Activated naive CD8-positive, alpha-beta T cell treated with anti-CD3 and anti-CD28 coated beads, Interleukin-2, amount 50 U/mL, for 16 hours (primary cell): ENCODE data around the gene CIT.

Experiments
- DNase-seq: peaks from one replicate; pipeline ENCODE4 v3.0.0-alpha.2; 2020; ENCODE audit warnings: low read depth, low spot score

Gene CIT

DNA sequence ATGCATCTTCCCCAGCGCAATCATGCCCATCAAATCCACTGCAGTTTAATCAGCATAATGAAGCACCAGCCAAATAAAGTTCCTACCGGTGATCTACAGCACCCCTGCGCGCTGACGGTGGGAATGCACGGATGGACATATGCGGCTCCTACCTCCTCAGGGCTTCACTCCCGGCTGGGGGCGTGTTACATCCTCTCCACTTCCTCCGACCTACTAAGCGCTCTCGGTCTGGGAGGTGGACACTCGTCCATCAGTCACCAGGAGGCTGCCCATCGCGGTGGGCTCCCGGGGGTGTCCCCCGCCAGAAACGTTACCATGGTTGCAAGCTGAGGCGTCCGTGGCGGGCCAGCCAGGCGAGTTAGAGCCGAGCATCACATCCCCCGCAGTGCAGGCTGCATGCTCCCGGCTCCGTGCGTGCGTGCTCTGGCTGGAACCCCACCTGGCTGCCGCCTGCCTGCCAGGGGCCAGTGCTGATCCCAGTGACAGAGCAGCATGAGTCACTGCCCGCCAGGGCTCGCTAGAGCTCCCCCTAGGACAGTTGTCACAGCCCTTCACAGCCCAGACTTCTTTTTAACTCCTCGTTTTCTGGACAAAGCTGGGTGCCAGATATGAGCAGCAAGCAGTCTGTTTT lies 73.0 kb downstream of the CIT start:
- DNase-seq: no peak

DNA sequence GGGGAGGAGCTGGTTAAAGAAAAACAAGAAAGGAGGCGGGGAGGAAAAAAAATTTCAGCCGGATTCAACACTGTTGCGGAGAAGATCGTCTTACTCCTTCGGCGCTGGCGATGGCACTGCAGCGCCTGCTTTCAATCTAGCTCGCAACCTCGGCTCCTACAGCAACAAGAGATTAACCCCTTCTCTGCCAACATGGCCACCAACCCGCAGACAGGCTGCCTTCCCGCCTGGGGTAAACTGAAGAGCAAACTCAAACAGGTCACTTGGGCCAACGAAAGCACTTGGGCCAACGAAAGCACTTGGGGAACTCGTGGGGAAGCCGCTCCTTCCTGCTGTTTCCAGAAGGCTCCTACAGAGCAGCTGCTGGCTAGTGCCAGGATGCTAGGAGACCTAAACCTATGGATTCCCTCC lies 73.7 kb downstream of the CIT start:
- no peak for DNase-seq

DNA sequence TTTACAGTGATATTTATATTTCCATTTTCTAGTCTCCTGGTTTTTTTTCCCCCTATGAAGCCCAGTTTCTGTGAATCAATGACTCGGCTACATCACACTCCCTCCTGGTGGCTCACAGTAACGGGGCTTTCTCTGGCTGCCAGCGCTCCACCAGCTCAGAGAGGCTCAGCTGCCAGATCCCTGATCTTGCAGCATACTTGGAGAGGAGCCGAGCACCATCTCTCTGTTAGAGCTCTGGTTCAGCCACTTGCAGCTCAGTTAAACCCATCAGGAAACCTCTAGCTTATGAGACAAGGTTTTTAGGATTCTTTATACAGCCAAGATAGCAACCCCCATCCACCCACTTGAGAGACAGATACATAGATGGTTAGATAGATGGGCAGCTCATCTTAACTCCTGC lies 74.6 kb downstream of the CIT start:
- no peak for DNase-seq

DNA sequence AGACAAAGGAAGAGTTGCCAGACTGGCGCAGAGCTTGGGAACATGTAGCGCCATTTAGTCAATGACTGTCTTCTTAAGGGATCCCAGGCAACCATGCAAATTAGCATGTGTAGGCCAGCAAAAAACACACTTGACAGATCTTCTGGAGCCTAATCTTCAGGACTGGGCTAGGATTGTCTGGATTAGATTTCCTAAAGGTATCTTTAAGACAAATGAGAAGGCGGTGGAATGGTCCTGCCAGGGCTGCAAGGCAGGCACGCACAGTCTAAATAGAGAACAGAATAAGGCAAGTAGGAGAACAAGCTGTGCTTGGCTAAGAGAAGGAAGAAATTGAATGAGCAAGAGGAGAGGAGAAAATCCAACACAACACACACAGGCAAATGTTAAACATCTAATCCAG lies 80.0 kb downstream of the CIT start:
- DNase-seq: no peak

DNA sequence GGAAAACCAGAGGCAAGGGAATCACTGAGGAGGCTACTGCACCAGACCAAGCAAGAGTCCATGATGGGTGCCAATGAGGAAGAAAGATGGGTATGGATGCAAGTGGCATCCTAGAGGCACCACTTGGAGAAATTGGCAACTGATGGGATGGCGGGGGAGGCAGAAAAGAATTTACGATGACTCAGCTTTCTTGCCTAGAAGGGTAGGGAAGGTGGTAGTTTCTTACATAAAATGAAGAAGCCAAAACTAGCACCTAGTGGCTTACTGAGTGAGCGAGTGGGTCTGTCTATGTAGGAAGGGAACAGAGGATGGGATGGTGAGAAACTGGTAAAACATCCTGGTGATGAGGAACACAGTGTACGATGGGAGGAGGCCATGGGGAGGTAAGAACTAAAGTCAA lies 80.8 kb downstream of the CIT start:
- DNase-seq: no peak

DNA sequence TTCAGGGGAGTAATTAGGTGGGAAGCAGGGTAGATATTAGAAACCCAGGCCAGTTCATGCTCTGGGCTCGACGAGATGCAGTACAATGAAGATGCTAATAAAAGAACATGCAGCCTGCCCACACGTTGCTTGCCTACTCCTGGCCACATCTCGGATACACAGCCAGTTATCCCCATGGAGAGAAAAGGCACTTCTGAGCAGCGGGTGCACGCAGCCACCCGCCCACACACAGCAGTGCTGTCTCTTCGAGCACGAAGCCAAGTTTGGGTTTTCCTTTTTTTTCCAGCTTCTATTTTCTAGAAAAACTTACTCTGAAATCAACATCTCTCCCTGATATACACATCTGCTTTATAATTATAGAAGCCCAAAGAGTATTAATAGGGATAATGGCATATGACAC lies 85.7 kb downstream of the CIT start:
- DNase-seq: no peak

DNA sequence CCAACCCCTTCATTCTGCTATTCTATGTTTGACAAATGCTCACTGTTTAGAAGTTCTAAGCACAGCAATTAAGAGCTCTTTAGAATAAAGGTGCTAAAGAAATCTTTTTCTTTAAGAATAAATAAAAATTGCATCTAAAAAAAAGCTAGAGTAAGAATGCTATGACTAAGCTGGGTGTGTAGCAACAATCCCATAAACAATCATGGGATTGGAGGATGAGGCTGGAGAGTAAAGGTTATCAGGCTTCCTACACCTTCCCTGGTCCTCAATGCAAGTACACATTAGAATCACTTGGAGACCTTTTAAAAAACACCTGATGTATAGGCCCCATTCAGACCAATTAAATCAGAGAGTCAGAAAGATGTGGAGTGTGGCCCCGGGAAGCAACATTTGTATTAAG lies 88.3 kb downstream of the CIT start:
- DNase-seq: no peak

DNA sequence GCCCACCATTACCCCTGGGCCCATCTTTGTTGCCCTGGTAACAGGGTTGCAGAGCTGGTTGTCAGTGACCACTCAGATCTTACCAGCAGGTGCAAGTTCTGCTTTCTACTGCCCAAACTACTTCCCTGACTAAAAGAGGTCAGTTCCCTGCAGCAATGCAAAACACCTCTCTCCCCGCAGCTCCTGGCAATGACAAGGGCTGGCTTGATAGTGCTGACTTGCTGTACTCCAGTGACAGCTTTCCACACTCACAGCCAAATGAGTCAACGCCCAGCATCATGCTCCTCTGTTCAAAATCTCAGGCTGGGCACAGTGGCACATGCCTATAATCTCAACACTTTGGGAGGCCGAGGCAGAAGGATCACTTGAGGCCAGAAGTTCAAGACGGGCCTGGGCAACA lies 90.6 kb downstream of the CIT start:
- DNase-seq: no peak

DNA sequence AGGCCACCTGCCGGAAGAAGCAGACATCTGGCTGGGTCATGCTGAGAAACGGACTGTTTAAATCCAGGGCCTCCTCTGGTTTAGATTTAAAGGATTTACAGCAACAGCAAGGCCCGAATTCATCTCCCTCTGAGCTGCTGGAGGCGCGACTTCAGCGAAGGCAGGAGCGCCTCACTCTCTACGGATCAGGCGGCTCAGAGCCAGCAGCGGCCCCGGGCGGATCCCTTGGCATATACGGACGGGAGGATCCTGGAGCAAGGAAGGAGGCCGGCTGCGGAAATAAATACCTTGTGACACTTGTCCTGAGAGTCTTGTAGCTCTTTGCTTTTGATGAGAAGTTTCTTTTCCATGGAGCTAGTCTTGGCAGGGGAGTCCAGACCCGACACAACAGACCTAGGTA lies 92.4 kb downstream of the CIT start:
- no peak for DNase-seq

DNA sequence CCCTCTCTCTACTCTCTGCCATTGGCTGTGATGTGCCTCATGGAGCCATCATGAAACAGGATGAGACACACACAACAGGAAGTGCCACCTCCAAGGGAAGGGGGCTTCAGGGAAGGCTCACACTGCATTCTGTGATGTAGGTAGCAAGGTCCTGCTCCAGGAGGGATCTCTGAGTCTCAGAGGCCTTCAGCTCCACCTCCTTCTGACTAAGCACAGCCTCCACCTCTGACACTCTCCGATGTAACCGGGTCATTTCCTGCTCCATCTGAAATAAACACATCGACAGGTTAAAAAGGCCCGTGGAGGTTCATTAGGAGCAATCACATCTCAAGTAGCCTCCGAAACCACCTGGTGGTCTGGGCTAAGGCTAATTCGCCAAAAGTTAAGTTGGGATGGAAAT lies 93.3 kb downstream of the CIT start:
- no peak for DNase-seq

DNA sequence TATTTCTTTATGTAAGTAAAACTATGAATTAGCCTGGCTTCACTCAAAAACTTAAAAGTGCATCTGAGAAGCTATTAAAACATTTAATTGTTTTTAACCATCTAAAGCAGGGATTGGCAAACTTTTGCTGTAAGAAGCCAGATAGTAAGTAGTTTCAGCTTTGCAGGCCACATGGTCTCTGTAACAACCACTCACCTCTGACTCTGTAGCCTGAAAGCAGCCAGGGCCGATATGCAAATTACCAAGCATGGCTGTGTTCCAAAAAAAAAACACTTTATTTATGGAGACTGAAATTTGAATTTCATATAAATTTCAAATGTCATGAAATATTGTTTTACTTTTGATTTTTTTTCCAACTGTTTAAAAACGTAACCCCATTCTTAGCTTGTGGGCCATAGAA lies 95.3 kb downstream of the CIT start:
- no peak for DNase-seq

DNA sequence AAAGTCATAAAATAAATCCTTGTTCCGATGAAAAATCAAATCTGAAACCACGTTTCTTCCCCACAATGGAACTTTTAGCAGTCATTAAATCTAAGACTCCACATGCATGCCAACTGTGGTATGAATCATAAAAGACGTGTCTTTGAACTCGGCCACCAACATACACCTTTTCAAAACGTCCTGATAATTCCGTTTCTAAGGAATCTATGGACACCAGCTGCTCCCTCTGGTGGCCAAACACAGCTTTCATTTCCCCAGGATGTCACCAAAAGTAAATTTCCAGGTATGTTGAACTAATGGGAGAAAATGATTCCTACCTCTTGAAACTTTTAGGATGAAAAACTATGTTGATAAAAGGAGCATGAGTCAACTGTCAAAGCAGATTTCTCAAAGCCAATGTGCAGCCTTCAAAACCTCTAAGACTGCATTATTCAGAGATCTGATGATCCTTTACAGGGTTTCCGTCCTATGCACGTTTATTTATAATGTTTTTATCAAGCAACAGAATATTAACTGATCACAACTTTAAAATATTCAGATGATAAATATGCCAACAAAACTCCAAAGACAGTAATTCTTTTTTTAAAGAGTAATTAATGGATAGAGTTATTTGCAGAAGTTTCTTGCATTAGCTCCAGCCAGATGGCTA lies 96.2 kb downstream of the CIT start:
- DNase-seq: no peak

DNA sequence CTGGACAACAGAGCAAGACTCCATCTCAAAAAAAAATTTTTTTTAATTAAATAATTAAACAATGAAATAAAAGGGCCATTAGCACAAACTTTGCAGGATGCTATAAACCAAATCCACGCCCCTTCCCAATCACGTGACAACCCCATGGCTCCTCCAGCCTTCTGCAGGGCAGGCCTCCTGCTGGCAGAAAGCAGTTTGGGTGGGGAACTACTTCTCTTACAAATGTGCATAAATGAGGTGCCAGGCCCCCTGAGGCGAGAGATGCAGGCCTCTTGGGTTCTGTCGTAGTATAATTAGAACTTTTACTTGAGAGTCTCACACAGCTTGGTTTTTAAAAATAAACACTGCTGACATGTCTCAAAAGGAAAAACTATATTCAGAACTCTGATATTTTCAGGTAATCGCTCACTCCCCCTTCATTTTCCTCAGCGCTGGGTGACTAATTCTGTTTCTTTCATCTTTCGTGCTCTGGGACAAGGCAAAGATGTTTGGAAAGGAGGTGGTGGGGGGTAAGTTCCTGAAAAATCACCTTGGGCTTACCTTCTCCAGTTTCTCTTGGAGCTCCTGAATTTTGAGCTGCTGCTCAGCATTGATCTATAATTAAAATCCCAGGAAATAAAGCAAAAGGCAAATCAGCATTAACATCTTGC lies 101.7 kb downstream of the CIT start:
- DNase-seq: no peak

DNA sequence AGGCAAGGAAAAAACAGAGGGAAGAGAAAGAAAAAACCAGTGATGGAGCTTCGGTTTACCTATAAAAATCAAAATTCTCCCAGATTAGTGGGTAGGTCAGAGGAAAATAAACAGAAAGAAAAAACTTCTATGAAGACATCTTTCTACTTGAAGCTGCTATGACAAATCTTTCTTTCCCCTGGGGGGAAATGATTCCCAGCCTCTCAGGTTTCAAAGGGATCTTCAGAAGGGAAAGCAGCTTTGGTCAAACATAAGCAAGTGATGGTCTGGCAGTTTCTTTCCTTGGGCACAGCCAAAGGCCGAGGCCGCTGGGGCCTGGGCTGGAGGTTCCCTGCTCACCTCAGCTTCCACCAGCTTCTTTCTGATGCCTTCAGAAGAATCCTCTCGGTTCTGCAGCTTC lies 104.7 kb downstream of the CIT start:
- no peak for DNase-seq

DNA sequence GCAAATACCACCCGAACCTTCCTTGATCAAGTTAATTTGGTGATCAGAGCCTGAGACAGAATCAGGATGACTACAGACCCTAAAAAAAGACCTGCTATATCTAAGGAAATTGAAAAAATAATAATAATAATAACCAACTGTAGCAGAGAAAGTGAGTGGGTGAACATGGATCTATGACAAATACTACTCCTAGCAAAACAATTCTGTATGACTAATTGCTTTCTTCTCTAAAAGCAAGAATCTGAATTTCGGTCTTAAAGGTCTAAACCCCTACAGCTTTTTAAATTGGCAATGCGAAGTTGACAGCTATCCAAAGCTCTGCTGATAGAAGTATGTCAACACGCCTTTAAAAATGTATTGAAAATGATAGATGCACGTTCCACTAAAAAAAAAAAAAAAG lies 107.0 kb downstream of the CIT start:
- no peak for DNase-seq

DNA sequence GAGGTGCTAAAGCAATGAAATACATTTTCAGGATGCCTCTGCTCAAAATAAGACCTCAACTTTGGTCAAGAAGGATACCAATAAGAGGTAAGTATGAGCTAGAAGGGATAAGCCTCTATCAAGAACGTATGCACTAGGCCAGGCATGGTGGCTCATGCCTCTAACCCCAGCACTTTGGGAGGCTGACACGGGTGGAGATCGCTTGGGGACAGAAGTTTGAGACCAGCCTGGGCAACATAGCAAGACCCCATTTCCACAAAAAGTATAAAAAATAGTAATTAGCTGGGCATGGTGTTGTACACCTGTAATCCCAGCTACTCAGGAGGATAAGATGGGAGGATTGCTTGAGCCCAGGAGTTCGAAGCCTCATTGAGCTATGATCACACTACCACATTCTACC lies 114.5 kb downstream of the CIT start:
- no peak for DNase-seq

DNA sequence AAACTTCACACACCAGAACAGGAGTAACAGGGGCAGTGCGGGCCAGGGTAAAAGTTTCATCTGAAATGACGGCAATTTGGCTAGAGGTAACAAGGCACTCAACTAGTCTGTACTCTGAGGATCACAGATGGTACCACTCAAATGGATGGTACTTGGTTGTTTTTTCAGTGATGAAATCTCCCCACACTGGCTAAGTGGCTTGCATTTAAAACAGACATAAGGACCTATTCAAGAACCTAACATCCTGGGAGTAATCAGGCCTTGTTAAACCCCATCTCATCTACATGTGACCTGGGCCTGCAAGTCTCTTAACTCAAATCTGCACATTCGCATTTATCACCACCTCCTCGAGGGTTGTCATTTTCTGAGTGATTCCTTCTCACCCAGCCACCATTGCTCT lies 118.4 kb downstream of the CIT start:
- no peak for DNase-seq

DNA sequence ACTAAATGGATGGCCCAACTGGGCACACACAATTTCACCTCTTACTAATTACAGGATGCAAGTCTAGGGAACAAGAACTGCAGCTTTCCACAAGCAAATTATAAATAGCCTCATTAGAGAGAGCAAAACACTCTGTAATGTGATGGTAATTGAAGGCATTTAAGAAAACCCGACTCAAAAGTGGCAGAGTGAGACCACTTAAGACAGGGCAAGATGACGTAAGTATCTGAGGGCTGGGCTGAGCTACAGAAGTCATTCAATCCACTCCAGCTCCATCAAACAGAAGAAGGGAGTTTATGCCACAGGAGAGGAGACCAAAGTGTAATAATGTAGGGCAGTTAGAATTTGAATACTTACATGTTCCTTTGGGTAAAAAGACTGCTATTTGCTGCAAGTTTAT lies 118.9 kb downstream of the CIT start:
- no peak for DNase-seq

DNA sequence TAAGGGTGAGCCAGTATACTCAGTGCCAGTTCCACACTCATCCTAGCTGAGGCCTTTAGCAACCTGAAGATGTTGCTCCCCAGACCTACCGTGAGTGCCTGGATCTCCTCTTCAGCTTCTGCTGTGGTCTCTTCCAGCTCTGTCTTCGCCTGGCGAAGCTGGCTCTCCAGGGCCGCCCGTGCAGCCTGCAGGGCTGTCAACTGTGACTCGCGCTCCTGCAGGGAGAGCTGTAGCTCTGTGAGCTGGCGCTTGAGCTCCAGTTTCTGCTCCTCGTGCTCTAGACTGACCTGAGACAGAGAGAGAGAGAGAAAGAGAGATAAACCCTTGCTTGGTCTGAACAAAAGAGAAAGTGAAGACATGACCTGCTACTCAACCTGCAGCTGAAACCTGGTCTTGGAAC lies 125.2 kb downstream of the CIT start:
- no peak for DNase-seq

DNA sequence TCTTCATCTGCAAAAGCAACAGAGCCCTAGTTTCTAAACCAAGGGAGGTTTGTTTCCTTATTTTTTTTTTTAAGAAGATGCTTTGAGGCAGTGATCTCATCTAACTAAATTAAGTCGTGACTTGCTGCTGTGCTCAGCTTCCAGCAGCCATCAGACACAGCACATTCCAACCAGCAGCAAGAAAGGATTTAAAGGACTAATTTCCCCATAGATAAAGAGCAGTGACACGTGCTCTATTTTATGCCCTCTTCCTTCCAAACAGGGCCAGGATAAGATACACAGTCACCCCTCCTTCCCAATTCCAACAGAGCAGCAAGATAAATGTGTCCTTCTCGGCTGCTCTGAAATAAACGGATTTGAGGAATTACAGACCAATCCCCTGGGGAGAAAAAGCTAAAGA lies 127.5 kb downstream of the CIT start:
- no peak for DNase-seq

DNA sequence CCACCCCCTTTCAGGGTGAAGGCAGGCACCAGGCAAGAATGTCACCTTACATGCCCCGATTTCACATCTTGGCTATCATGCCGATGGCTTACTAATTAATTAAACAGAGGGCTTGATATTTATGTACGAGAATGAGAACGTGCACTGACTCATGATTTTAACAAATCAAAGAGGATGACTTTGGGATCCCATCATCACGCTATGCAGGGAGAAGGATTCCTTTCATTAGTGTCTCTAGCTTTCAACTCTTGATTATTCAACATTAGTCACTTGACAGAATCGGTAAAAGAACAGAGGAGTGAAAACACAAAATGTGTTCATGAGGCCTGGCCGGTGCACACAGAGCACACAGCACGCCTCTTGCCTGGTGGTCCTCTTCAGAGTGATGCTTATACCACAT lies 128.6 kb downstream of the CIT start:
- DNase-seq: no peak

DNA sequence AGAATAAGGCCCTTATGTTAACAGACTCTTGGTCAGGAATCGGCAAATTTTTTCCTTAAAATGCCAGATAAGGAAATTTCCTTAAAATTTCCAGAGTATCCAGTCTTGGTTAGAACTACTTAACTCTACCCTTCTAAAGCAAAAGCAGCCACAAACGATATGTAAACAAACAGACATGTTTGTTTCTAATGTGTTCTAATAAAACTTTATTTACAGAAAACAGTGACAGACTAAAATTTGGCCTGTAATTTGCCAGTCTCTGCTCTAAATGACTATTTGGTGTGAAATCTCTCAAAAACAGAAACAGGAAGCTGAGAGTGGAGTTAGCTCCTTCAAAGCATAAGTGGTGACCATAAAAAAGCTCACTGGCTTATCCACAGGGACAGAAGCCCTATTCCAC lies 131.0 kb downstream of the CIT start:
- DNase-seq: no peak

DNA sequence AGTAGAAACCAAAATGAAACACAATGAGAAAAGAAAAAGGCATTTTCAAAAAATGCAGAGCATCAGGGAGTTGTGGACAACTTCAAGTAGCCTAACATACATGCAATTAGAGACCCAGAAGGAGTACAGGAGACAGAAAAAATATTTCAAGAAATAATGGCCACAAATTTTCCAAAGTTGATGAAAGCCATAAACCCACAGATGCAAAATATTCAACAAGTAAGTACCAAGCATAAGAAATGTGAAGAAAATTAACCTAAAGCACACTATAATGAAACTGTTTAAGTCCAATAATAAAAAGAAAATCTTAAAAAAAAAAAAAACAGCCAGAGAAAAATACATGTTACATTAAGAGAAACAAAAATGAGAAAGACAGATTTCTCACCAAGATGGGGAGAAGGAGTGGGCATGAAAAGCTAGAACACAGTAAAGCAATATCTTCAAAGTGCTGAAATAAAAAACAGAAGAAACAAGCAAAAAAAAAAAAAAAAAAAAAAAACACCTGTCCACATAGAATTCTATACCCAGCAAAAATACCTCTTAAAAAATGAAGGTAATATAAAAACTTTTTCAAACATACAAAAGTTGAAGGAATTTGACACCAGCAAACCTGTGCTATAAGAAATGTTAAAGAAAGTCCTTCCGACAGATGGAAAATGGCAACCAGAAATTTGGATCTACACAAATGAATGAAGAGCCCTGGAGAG lies 132.1 kb downstream of the CIT start:
- no peak for DNase-seq
